ENCODE data around the gene CREBL2.
"Not testable (repeated sequence)": the region's sequence is repeated elsewhere in the genome, so short reads cannot be mapped to it uniquely, and the experiment has no call there.

CREBL2 gene

DNA sequence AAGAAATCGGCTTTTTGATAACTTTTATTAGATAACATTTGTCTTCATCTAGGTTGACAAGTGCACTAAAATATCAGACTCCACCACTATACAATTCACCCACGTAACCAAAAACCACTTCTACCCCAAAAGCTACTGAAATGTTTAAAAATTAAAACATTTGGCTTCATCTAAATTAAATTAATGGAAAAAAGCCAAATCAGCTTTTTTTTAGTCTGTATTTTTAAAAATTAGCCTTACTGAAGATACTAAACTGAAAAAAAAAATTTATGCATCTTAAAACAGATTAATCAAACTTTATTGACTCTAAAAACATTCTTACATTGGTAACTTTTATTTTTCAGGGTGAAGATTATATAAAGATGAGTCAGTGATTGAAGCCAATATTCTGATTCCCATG is 30.0 kb downstream of the CREBL2 start:
- FAIRE-seq: no peak

DNA sequence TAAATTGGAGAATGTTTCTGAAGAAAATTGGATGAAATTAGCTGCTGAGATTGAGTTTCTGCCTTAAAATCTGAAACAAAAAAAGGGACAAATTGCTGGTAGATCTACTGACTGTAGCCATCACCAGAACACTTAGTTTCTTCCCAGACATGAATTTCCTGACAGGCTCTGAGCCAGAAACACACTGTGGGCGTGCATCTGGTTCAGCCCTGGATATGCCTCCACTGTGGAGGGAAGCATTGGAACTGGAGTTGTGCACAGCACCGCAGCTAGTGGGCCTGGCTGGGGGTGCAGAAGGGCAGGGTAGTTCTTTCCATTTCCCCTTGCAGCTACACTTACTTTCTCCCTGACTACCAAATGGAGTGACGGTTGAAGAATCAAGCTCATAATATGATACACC is 31.2 kb downstream of the CREBL2 start:
- FAIRE-seq: no peak

DNA sequence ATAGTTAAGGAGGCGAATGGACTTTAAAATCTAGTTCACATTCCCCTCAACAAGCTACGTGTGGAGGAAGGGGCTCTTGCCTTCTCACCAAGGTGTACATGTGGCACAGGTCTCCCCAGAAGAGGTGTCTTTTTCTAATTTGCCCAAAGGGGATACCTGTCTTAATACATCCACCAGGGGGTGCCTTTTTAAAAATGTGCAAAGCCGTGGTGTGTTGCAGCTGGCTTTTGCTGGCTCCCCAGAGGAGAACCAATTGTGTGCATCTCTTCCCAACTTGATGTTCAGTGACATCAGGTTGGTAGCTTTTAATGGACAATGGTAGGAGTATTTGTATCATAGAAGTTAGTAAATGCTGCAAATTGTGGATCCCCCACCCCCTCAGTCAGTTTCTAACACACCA is 33.8 kb downstream of the CREBL2 start:
- no peak for FAIRE-seq

DNA sequence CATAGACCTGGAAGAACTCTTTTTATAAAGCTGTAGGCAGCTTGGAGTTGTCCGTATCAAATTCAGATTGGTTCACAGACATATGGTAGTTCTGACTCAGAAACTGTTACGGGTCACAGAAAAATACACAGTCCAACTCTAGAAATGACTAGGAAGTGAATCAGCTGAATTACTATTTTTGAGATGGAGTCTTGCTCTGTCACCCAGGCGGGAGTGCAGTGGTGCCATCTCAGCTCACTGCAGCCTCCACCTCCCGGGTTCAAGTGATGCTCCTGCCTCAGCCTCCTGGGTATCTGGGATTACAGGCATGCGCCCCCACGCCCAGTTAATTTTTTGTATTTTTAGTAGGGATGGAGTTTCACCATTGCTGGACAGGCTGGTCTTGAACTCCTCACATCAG is 34.3 kb downstream of the CREBL2 start:
- FAIRE-seq: not testable (repeated sequence)

DNA sequence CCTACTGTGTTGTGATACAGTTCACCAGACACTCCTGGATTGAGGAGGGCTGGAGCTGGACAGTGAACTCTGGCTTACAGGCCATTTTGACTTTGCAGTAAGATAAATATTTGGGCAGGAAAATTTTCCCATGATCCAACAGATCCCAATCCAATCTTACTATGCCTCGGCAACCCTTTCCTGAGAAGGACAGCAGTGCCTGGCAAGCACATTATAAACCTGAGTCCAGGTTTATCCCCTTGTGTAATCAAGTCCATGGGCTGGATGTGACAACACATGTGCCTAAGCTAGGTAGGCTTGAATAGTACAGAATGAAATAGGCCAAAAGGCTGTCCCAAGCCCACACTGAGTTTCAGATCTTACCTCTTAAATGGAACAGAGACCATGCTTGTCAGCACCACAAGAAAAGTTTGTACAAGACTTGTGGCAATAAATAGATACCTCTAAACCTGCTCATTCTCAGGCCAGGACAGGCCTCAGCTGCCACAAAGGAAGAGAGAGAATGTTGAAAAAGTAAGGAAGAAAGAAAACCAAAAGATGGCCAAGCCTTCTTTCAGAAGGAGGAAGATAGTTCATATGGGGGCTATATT is 34.9 kb downstream of the CREBL2 start:
- no peak for FAIRE-seq

DNA sequence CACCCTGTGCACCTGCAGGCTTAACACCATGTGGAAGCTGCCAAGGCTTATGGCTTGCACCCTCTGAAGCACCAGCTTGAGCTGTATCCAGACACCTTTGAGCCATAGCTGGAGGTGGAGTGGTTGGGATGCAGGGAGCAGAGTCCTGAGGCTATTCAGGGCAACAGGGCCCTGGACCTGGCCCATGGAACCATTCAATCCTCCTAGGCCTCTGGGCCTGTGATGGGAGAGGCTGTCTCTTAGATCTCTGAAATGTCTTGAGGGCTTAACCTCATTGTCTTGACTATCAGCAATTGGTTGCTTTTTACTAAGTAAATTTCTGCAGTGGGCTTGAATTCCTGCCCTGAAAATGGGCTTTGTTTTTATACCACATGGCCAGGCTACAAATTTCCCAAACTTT is 36.6 kb downstream of the CREBL2 start:
- no peak for FAIRE-seq

DNA sequence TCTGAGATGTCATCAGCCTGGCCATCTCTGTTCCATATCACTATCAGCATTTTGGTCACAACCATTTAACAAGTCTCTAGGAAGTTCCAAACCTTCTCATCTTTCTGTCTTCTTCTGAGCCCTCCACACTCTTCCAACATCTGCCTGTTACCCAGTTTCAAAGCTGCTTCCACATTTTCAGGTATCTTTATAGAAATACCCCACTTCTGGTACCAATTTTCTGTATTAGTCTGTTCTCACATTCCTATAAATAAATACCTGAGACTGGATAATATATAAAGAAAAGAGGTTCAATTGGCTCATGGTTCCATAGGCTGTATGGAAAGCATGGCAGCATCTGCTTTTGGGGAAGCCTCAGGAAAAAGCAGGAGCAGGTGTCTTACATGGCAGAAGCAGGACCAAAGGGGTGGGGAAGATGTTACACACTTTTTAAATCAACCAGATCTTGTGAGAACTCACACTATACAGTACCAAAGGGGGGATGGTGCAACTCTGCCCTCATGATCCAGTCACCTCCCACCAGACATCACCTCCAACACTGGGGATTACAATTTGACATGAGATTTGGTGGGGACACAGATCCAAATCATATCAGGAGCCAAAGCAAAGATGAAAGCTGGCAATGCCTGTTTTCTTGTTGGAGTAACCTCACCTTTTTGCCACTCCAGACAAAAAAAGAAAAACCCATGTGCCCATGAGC is 37.4 kb downstream of the CREBL2 start:
- no peak for FAIRE-seq

DNA sequence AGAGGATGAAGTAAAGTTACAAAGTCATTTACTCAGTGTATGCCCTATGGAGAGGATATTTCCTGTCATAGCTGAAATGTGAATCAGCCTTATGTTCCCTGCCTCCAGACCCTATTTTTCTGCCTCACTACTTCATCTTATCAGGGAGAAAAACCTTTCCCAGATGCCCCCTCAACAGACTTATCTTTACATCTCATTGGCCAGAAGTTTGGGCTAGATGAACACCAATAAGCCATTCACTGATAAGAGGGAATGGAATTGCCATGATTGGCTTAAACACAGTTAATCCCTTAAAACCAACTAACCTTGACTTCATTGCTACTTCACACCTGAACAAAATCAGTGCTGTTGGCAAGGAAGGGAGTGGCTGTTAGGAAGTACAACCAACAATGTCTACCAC is 40.1 kb downstream of the CREBL2 start:
- FAIRE-seq: no peak

DNA sequence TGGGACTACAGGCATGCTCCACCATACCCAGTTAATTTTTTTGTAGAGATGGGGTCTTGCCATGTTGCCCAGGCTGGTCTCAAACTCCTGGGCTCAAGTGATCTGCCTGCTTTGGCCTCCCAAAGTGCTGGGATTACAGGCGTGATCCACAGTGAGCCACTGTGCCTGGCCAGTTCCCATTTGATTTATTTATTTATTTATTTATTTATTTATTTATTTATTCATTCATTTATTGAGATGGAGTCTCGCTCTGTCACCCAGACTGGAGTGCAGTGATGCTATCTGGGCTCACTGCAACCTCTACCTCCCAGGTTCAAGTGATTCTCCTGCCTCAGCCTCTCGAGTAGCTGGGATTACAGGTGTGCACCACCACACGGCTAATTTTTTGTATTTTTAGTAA is 41.0 kb downstream of the CREBL2 start:
- FAIRE-seq: not testable (repeated sequence)

DNA sequence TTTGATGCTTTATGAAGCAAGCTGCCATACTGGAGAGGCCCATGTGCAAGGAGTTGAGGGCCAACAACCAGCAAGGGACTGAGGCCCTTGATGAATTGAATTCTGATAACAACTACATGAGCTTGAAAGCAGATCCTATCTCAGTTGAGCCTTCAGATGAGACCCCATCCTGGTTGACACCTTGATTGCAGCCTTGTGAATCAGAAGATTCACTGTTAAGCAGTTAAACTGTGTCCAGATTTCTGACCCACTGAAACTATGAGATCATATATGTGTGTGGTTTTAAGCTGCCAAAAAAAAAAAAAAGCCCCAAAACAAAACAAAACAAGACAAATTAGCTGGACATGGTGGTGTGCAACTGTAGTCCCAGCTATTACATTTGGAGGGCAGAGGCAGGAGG is 42.2 kb downstream of the CREBL2 start:
- no peak for FAIRE-seq

DNA sequence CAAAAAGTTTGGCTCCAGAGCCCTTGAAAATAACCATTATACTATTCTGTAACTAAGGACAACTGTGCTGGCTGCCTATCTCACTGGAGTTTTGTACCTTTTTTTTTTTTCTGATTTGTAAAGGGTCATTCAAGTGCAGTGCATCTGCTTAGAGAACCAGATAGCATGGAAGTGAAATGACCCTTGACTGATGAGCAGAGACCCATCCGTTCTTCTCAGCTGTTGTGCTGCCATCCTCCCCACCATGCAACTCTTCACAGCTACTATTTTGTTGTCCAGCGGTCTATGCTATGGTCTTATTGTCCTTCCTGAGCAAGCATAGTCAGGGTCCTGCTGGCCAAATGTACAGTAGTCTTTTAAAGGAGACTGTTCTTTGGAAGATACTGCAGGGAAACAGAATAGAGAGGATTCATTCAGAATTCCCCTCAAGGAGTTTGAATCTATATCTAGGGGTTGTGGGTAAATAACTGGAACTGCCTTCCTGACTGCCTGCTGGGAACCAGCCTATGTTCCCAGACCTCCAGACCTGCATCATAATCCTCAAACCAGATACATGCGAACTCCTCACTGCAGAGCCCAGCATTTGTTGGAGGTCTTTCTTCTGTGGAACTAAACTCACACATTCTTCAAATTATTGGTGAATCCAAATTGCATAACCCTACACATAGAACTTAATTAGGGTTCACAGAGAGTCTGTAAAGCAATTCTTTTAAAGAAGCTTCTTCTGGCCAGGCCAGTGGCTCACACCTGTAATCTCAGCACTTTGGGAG is 43.2 kb downstream of the CREBL2 start:
- no peak for FAIRE-seq

DNA sequence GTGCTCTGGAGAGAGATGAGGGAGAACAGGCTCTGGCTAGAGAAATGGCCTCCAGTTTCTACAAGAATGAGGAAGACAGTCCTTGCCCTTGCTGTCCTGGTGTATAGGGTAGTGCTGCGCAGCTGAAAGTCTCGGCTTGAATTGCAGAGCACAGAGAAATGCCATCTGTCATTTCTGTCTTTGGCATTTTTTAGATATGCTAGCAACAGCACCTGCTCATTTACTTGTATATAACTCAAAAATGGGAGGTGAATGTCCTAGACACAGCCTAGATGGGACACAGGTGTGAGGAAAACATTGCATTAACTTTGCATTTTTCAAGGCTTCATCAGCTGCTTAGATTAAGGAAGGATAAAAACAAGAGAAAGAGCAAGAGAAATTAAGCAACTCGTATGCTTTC is 48.5 kb downstream of the CREBL2 start:
- no peak for FAIRE-seq

DNA sequence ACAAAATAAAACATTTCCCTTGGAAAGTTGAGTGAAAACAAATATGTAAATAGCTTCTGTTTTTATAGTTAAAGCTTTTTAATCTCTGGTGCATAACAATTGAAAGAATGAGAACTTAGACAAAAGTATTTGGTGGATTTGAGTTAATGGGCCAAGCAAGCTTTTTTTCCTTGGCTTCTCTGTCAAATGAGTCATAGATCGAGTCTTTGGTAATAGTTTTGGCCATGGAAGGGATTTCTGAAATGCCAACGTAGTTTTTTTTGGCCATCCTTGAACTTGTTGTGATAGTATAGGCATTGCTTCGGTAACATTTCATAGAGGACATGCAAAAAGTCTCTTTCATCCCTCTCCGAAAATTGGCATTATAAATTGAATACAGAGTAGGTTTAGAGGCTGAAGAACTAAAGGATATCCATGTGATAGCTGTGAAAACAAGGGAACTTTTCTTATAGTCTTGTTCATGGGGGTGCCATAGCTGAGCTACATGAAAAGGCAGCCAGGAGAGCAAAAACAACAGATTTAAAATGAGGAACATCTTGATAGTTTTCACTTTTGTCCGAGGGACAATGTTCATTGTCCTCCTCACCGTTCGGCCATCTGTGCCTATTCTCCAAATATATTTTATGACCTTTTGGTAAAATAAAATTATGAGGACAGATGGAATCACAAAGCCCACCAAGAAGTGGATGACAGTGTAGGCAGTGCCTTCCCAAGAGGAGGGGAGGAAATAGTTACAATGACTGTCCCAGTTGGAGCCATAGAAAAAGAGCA is 49.6 kb downstream of the CREBL2 start:
- no peak for FAIRE-seq

DNA sequence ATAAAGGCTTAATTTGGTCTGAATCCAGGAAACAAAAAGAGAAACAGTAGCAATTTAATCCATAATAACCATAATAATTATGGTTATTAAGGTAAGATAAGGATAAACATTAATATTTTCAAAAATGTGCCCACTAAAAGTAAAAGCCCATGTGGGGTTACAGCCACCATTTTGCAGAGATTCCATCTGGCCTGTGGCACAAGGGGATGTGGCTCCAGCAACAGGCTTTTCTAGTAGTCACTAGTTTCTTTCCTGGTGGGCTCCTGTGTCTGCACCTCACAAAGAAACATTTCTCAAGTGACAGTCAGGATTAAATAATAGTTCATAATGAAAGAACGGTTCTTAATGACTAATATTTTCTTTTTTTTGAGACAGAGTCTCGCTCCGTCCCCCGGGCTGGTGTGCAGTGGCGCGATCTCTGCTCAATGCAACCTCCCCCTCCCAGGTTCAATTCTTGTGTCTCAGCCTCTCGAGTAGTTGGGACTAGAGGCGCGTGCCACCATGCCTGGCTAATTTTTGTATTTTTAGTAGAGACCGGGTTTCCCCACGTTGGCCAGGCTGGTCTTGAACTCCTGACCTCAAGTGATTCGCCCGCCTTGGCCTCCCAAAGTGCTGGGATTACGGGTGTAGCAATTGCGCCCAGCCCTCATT is 52.1 kb downstream of the CREBL2 start:
- FAIRE-seq: no peak

DNA sequence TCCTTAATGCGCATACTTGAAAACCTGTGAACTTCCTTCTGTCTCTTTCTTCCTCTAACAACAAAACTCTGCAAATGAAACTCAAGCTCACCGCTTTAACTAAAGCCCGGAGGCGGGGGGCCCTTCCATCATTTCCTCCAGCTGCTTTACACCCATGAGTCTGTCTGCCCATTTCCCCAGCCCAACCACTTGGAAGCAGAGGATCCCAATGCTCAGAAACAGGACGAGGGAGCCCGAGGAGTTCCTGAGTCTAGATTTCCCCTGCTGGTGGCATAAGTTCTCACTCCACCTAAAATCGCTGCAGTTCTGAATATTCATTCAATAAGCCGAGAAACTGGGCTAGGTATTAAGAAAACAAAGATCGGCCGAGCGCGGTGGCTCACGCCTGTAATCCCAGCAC is 53.5 kb downstream of the CREBL2 start:
- no peak for FAIRE-seq

DNA sequence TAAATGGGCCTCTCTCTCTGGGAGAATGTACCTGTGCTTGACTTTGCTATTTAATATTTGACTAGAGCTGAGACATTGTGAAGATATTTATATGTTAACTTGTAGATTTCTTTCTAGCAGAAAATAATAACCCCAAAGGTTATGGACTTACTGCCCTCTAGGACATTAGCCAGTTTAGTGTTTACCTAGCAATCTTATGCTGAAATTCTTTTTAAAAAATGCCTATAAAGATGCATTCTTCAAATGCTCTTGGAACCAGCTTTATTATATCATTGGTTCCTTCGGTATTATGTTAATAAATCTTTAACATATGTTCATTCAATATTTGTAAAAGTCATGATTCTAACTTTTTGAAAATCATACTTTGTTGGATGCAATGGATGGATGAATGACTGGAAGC is 56.3 kb downstream of the CREBL2 start:
- FAIRE-seq: no peak

DNA sequence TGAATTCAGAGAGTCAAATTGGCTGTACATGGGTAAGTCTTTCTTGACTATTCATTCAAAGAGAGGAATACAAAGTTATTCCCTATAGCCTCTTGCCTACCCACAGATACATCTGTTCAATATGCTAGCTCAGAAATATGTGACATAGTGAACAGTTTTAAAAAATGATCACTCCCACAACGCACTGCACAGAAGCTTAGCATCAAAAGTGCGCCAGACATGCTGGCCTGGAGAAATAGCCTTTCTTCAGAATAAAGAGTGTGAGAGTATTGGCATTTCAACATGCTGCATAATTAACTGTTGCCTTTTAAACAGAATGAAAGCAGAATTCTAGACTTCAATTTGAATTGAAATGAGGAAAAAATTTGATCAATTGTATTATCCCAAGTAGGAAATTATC is 57.3 kb downstream of the CREBL2 start:
- FAIRE-seq: no peak

DNA sequence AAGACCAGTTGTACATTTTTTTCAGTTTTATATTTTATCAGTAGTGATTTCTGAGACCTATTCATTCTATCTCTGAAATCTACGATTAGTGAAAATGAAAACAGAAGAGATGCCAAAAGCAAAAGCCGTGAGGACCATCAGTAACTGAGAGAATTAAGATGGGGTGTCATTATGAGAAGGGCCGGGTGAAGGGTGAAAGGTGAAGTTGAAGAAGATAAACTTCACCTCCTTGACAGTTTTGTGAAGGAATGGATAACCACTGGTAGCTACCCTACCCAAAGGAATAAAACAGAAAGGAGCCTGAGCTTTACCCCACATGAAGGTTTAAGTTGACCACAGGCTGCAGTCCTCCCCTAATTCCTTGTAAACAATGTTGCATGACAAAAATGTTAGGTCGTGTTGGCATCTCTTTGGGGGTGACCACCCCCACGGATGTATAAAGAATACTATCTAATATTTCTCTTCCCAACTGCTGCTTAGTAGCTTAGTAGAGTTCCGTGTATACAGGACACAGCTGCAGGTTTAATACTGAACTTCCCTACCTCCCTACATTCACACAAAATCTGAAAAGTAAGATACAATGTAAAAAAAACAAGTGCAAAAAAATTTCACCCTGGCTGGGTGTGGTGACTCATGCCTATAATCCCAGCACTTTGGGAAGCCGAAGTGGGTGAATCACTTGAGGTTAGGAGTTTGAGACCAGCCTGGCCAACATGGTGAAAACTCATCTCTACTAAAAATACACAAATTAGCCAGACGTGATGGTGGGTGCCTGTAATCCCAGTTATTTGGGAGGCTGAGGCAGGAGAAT is 60.4 kb downstream of the CREBL2 start:
- FAIRE-seq: no peak

DNA sequence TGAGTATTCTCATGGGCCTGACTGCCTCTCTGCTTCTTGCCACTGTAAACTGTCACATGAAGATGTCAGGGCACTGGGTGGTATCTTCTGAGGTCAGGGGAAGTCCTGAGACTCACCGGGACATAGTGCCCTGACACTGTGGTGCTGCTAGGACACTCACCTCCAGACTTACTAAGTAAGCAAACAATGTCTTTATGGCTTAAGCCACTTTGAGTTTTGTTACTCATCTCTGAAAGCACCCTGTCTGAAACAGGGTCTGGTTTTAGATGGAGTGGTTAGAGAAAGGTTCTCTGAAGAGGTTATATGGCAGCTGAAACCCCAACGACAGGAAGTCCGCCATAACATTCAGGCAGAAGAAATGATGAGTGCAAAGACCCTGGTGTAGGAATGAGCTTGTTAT is 61.6 kb downstream of the CREBL2 start:
- FAIRE-seq: no peak

DNA sequence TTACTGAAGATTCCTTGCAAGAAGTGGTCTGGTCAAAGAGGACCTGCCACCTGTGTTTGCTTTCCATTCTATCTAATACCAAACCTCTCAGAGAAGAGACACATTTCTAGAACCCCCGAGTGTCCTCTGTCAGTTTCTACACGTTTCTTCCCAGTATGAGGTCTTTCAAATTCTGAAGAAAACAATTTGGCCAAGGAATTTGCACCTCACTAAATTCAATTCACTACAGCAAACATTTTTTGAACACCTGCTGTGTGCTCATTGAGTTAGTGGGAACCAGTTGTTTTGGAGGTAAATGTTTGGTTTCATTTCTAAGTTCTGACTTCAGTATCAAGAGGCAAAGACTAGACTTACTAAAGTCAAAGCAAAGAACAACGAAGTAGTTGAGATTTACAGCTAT is 64.9 kb downstream of the CREBL2 start:
- FAIRE-seq: no peak

DNA sequence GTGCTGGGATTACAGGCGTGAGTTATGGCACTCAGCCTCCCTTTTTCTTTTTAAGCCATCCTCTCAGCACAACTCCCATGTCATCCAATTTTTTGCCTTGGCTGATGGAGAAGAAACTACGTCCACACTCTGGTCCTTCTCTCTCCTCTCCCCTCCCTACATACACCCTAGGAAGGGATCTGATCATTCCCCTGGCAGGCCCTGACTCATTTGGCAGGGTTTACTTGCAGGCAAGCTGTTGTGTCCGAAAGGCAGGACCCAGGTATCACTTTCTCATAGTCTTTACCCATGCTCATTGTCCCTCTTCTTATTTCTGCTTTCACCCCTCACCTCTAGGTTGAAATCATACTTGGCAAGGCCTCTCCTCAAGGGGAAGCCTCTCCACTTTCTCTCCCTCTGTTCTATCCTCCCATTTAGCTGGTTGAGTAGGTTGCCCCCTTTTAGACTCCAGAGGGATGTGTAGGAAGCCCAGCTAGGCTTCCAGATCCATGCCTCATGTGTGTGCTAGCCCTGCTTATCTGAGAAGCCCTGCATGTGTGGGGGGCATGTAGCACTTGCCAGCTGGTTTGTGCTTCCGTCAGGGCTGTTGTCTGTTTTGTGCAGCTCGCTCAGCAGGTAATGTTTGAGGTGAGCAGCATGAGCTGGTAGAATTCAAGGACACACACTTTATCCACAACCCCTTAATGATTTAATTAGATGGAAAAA is 69.5 kb downstream of the CREBL2 start:
- FAIRE-seq: no peak

DNA sequence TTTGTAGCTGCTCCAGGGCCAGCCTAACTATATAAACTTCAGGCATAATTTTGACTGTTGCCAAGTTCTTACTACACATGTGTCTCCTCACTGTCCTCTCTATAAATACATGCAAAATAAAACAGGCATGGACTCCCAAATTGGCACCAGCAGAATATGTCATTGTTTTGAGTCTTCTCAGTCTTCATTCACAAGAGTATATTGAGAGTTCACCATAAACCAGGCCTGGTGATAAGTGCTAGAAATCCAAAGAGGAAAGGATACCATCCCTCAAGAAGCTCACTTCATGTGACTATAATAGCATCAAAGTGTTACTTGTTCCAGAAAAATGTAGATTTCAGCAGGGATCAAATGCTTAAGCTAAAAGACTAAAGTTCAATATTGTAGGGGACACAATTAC is 70.6 kb downstream of the CREBL2 start:
- FAIRE-seq: no peak
